Activated T-cell treated with anti-CD3 and anti-CD28 coated beads for 24 hours (primary cell): ENCODE data around the gene PCDHGC5.

Experiments
- DNase-seq: peaks from one replicate; pipeline ENCODE4 v3.0.0-alpha.2; 2020; ENCODE audit warnings: low read depth

The PCDHGC5 gene

DNA sequence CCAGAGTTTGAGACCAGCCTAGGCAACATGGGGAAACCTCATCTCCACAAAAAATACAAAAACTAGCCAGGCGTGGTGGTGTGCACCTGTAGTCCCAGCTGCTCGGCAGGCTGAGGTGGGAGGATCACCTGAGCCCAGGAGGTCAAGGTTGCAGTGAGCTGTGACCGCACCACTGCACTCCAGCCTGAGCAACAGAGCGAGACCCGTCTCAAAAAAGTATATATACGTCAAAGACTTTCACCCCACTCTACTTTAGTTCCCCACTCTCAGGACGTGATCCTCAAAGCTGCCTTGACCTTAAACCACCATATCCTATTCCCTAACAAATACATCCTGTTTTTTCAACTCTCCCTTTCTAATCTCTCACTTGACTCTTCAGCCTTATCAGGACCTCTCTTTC lies 41.0 kb downstream of the PCDHGC5 start:
- DNase-seq, result no peak

DNA sequence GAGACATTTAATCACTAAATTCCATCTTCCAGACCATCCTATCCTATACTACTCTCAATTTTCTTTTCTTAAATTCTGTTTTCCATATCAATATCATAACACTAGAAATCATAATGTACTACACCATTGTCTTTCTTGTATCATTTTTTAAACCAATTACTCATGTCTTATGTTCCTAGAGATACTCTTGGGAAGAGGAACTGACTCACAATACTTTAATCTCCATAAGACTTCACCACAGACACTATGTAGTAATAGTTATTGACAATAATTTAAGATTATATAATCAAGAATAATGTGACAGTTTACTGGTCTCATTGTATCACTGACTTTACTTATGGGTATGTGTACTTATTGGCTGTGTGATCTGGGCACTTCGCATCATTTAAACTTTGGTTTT lies 43.8 kb downstream of the PCDHGC5 start:
- DNase-seq, result no peak

DNA sequence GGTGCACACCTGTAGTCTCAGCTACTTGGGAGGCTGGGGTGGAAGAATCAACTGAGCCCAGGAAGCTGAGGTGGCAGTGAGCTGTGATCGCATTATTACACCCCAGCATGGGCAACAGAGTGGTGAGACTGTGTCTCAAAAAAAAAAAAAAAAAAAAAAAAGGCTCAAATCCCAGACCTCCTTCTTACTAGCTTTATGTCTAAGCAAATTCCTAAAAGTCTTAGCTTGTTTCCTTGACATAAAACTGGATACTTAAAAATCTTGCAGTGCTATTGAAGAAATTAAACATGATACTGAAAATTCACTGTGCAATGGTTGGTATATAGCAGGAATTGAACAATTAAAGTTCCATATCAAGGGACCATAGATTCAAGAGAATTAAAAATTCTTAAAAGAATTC lies 45.0 kb downstream of the PCDHGC5 start:
- DNase-seq, result no peak

DNA sequence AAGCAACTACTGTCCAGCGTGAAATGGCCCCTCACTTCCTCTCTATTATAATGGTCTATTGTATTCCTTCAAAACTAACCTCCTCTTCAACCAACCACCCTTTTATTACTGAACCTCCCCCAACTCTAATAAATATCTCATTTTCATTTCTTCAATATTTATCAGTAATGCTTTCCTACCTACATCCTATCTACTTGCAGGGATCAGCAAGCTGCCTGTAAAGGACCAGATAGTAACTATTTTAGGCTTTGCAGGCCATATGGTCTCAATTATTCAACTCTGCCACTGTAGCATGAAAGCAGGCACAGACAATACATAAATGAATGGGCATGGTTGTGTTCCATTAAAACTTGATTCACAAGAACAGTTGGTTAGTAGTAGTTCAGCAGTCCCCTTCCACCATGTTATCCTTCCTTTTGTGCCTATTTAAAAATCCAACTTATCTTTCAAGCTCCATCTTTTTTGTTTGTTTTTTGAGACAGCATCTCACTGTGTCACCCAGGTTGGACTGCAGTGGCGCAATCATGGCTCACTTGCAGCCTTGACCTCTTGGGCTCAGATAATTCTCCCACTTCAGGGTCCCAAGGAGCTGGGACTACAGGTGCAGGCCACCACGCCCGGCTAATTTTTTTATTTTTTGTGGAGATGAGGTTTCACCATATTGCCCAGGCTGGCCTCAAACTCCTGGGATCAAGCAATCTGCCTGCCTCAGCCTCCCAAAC lies 45.8 kb downstream of the PCDHGC5 start:
- no peak for DNase-seq
